GM21526 (cell line): ENCODE measurements around the gene PXDC1.
"Not testable (repeated sequence)": the region's sequence is repeated elsewhere in the genome, so short reads cannot be mapped to it uniquely, and the experiment has no call there.

Experiments used
- ATAC-seq: cut with Tn5 transposase; IDR thresholded peaks from one replicate; pipeline ENCODE4 v1.9.1; 2021; ENCODE audit warnings: moderate library complexity; ENCODE audit not compliant: unreplicated experiment, low FRiP score

Gene PXDC1

DNA sequence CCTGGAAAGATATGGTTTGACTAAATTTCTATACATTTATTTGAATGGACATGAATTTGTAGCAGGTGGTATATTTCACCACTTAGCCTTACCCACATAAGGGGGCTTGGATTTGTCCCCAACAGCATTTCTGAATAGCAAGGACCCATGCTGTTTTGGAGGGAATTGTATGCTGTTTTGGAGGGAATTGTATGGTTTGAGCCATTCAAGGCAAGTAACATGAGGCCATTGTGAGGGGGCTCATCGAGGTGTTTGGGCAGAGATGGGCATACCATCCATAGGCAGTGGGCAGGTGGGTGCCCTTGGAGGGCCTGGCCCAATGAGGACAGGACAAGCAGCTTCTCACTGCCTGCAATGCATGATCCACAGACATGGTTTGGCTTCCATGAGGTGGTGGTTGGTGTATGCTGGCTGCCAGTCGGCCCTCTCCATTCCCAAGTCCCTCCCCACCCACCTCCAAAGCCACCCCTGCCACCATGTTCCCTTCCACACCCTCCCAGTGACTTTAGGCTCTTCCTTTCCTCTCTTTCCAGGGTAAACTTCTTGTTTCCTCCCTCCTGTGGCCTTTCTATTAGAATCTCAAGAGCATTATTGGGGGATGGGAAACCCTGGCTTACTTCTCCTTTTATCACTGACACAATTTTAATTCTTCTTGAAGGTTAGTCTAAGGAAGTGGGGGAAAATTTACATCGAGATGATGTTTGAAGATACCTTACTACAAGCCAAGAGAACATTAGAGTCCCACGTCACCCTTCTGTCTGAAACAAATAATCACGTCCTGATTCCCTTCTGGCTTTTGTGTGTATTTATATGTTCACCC lies 13.2 kb upstream of the PXDC1 start:
- no peak for ATAC-seq

DNA sequence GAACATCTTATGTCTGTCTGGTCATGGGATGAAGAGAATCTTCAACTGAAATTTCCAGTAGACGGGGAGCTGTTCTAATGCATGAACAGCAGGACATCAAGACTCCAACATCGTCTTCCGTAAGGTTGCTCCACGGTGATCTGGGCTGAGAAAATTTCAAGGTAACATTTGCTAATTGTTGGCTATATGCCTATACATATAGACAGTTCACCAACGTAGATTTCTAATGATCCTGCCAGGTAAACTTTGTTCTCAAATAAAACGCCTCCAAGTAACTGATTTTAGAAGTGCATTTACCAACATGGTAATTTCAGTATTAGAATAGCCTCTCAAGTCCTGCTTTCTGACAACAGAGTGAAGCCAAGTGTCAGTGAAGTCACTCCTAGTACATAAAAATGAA lies 11.3 kb upstream of the PXDC1 start:
- ATAC-seq: no peak

DNA sequence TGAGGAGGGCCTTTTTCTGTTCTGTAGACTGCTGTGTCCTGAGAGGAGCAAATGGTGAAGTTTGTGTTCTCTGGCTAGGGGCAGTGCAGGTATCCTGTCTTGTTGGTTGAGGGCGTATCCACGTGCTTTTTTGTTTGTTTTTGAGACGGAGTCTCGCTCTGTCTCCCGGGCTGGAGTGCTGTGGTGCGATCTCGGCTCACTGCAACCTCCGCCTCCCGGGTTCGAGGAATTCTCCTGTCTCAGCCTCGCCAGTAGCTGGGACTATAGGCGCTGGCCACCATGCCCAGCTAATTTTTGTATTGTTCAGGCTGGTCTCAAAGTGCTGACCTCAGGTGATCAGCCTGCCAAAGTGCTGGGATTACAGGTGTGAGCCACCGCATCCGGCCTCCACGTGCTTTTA lies 10.8 kb upstream of the PXDC1 start:
- no peak for ATAC-seq

DNA sequence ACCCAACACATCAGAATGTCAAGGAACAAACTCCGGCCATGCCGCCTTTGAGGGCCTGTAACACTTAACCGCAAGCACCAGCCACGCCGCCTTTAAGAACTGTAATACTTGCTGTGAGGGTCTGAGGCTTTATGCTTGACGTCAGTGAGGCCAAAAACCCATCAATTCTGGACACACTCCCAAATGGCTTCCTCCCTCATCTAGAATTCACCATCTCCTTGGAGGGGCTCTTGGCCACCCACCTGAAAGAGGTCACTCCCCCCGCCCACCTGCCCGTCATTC lies 10.4 kb upstream of the PXDC1 start:
- no peak for ATAC-seq

DNA sequence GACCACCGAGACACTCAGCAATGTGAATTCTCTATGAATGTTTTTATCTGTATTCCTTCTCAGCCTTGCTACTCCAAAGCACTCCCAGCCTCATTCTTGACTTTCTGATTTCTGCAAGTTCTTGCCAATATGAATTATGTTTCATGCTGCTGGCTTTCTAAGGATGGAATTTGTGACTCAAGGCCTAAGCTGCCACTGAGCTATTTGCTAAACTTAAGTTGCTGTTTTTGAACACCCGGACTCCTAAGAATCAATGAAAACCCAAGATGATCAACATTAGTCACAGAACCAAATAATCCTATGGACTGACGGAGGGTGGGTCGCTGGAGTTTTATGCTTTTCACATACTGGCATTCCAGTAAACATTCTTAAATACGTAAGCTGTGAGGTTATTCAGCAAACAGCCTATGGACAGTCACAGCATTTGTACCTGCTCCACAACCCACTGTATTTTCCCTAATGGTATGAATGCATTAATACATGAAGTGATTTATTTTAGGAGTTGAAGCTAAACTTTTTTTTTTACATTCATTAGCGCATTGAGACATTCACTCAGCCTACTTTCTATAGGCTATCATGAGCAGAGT lies 8.2 kb upstream of the PXDC1 start:
- ATAC-seq: no peak

DNA sequence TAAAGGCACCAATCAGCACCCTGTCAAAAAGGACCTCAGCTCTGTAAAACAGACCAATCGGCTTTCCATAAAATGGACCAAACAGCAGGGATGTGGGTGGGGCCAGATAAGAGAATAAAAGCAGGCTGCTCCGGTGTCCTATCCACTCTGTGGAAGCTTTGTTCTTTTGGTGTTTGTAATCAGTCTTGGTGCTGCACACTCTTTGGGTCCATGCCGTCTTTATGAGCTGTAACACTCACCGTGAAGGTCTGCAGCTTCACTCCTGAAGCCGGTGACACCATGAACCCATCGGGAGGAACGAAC lies 7.3 kb upstream of the PXDC1 start:
- ATAC-seq: no peak

DNA sequence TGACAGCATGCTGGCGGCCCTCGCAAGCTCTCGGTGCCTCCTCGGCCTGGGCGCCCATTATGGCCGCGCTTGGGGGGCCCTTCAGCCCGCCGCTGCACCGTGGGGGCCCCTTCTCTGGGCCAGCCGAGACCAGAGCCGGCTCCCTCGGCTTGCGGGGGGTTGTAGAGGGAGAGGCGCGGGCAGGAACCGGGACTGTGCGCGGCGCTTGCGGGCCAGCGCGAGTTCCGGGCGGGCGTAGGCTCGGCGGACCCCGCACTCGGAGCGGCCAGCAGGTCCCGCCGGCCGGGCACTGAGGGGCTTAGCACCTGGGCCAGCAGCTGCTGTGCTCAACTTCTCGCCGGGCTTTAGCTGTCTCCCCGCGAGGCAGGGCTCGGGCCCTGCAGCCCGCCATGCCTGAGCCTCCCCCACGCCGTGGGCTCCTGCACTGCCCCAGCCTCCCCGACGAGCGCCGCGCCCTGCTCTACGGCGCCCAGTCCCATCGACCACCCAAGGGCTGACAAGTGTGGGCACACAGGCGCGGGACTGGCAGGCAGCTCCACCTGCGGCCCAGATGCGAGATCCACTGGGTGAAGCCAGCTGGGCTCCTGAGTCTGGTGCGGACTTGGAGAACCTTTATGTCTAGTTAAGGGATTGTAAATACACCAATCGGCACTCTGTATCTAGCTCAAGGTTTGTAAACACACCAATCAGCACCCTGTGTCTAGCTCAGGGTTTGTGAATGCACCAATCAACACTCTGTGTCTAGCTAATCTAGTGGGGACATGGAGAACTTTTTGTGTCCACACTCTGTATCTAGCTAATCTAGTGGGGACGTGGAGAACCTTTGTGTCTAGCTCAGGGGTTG lies 6.7 kb upstream of the PXDC1 start:
- ATAC-seq: not testable (repeated sequence)

DNA sequence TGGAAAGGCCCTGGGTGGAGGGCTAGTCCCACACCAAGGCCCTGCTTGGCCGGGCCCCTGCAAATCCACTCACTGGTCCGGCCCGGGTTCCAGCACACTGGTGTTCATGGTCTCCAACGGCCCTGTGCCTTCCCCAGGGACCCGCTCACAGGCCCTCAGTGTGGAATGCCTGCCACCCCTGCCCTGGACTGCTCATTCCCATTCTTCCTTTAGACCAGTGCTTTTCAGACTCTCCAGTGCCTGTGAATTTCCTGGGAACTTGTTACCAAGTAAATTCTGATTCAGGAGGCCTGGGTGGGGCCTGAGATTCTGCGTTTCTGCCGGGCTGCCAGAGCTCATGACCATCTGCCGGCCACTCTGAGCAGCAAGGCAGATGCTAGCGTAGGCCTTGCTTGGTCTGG lies 5.7 kb upstream of the PXDC1 start:
- ATAC-seq: no peak

DNA sequence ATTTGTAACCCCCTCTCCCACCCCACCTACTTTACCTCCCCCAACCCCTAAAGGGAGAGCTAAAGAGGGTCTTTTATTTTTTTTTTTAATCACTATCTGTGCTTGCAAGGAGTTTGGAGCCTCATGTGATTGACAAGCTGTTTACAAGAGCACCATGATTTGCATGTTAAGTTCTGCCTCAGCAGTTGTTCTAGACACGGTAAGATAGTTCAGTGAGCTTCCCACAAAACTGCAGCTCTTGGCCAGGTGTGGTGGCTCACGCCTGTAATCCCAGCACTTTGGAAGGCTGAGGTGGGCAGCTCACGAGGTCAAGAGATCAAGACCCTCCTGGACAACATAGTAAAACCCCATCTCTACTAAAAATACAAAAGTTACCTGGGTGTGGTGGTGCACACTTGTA lies 5.0 kb upstream of the PXDC1 start:
- no peak for ATAC-seq

DNA sequence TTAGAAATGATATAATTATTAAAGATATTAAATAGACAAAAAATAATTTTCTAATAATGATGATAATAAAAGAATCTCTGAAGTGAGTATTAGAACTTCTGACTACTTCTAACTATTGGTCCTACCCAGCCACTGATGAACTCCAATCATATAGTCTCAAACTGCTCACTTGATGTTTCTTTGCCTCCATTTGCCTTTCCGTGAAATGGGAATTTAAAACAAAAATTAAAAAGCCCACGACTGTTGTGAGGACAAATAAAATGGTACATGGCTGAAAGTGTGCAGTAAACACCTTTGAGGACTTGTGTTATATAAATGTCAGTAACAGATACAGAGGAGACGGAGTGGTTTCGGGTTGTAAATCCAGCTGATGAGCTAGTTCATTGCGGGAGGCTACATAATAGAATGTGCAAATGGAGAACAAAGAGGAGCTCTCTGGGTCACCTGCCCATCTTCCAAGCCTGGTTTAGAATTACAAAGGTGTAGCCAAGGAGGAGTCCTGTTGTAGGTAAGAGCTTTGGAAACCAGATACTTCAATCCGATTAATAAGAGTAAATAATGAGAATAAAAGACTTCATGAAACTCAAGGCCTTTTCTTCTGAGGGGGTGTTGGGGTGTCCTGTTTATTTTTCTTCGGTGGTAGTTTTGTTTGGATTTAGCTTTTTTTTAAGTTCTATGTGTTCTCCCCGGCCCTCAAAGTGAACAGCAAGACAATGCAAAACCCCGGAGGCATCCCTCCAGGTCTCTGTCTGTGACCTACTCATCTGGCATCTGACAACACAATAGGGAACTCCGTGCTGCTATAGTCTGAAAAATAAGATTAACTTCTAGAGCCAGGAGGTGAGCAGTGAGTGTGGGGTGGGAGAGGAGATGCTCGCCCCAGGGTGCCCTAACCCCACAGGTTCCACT lies 4.4 kb upstream of the PXDC1 start:
- ATAC-seq: no peak

DNA sequence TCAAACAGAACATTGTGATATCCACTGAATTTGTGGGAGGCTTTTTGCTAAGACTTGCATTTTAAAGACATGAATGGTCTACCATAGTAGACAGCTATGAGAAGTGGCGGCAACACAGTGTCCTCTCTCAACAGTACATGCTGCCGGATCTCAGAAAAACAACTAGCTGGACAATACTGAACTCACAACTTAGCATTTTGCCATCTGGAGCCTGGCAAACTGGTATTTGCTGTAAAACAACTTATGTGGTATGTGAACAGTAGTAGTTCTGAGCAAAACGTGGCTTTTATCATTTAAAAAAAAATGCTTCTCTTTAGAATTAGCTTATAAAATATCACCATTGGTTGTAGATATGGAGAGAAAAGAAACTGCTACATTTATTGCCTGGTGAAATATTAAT lies 3.3 kb upstream of the PXDC1 start:
- ATAC-seq: no peak

DNA sequence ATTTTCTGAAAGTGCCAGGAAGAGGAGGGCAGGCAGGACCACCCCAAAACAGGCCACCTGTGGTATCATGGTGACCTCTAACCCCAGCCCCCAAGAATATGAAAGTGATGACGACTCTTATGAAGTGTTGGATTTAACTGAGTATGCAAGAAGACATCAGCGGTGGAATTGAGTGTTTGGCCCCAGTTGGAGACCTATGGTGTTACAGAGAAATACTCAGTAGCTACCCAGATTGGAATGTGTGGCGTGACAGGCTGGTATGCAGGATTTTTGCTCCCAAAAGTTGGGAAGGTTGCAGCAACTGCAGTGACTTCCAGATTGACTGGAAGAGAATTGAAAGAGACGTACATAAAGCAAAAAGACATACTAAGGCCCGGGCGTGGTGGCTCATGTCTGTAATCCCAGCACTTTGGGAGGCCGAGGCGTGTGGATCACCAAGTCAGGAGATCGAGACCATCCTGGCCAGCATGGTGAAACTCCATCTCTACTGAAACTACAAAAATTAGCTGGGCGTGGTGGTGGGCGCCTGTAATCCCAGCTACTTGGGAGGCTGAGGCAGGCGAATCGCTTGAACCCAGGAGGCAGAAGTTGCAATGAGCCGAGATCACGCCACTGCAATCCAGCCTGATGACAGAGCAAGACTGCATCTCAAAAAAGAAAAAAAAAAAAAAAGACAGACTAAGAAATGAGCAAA lies 2.7 kb upstream of the PXDC1 start:
- not testable (repeated sequence) for ATAC-seq

DNA sequence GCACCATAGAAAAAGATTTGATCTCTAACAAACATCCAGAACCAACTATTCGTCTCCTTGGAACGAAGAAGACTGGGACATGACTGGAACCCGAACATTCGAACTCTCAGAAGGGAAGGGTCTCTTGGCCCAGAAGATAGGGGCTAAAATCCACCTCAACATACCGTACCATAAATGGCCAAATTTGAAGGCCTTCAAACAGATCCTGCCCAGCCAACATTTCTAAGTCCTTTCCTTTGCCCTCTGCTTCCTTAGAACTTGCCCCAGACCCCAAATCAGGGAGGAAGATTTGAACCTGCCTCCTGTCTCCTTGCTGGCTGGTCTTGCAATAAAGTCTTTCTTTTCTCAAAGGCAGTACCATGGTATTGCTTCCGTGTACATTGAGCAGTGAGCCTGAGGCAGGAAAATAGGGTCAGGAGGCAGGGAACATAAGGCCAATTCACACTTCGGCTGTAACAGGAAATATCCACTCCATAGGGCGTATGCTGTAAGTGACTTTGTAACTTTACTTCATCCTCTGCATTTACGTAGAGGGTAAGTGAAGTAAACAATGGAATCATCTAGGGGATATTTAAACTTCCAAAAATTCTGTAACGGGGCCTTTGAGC lies 1.8 kb upstream of the PXDC1 start:
- ATAC-seq: no peak

DNA sequence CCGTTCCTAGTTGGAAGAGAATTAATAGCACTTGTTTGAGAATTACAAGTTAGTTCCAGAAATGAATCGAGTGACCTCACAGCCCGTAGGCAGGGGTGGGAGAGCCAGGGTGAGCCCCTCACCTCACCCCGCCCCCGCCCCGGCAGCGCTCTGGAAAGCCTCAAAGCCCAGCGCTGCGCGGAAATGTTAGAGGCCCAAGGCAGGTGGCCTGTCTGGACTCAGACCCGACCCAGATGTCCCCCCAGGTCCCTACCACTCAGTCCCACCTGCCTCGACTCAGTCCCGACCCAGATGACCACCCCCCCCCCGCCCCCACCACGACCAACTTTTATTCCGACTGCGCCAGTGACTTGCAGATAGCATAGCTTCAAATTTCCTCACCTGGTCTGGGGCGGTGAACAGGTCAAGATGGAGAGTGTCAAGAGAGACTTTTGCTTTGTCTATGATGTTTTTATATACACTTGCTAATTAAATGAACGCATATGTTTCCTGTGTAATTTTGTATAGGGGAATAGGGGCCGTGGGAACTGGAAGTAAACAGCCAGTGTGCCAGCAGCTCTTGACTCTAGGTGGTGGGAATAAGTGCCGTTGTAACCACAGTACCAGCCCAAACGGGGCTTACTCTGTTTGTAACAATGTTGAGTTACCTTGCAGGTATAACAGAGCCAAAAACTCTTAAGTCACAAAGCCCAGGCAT lies 1.2 kb upstream of the PXDC1 start:
- ATAC-seq: no peak

DNA sequence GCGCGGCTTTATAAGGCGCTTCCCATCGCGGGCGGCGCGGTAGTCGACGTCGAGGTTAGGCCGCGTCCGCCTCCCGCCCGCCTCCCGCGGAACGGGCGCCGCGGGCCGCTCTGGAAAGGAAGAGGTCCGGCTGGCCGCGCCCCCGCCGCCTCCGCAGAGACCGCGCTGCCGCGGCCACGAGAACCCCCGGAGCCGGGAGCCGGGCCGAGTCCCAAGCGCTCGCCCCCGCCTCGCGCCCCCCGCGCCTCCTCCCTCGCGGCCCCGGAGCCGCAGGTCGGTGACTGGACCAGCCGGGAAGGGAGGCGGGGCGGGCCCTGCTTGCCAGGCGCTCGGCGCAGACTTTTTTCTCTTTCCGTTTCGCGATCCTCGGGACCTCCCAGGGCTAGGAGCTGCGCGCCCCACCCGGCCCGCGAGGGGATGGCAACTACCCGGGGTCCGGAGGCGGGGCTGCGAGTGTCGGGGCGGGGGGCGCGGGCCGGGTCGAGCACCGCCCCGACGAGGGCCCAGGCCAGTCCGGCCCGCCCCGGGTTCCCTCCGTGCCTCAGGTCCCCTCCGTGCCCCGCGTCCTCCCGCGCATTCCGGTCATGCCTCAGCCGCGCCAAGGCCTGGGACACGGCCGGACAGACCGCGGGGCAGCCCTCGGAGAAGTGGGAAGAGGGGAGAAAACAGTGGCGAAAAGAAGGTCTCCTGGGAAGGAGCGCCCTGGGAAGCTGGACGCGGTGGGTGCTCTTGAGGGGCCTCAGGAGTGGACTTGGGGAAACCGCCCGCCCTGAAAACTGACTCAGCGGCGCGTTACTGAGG lies 417 bp upstream of the PXDC1 start:
- ATAC-seq: peak; percentile 62

DNA sequence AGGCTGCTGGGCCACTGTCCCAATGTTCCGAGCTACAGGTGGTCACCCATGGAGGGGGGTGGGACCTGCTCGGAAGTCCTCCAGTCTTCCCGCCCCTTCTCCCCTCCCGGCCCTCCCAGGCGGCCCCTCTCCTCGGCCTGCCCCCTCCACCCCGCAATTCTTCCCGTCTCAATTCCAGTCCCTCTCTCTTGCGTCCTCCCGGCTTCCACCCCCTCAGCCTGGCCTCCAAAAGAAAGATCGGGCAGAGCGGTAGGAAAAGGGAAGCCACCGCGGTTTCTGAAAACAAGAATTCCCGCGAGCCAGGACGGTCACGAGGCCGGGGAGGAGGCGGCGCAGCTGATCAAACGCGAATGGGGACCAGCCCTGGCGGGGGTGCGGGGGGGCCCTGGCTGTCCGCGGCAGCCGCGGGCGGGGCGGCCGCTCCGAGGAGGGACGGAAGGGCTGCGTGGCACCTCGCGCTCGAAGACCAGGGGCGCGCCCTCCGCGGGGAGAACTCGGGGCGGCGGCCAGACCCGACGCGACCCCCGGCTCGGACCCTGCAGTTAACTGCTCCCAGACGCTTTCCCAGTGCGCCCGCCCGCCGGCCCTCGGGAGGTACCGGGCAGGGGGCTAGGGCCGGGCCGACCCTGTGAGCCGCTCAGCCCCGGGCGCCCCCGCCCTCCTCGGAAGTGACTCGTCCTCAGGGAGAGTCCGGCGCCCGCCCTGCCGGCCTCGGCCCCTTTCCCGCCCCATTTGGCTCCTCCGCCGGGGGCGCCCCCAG lies 1.0 kb downstream of the PXDC1 start:
- ATAC-seq: no peak

DNA sequence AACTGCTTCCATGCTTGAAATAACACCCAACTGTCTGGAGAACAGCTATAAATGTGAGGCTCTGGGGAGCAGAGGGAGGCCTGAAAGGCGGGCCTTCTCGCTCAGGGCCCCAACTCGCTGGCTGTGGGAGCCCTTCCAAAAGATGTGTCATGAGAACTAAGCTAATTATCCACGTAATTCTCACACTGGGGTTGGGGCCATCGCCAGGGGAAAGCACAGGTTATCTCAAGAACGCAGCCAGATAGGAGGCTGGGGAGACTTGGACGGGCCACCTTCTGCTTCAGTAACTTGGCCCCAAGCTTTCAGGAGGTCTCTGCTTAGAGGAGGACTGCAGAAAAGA lies 1.6 kb downstream of the PXDC1 start:
- no peak for ATAC-seq
